Lung (tissue), 12 donors: Measurements from ENCODE around the gene SFT2D3. TPM values are rescaled to one million over a fixed set of nuclear protein-coding genes. Genes with fewer than 3 reads are reported as not detected.

Experiments
- ATAC-seq: fragments of 200-7000 bp; cut with Tn5 transposase; one replicate; pipeline ENCODE4 v1.9.1; 2020; ENCODE audit warnings: moderate number of reproducible peaks; ENCODE audit not compliant: insufficient read depth, low FRiP score
- DNase-seq, 3 donors: peaks; one replicate each; pipeline ENCODE4 v3.0.0-alpha.2; 2013 to 2017
- H3K27ac ChIP-seq, 2 donors: one replicate each; pipeline ENCODE4 v1.5.1; 2013; ENCODE audit warnings: mild to moderate bottlenecking in 2 of 2, moderate library complexity in 2 of 2, control low read depth in 1 of 2, inconsistent platforms in 1 of 2, low read depth in 1 of 2, low read length in 1 of 2
- H3K27me3 ChIP-seq, 3 donors: one replicate each; pipeline ENCODE4 v1.5.1; 2013; ENCODE audit warnings: low read length in 2 of 3; ENCODE audit not compliant: control insufficient read depth in 3 of 3, insufficient read depth in 3 of 3
- H3K36me3 ChIP-seq, 4 donors: one replicate each; pipeline ENCODE4 v1.5.1; 2013; ENCODE audit warnings: low read length in 4 of 4, mild to moderate bottlenecking in 1 of 4, moderate library complexity in 1 of 4; ENCODE audit not compliant: control insufficient read depth in 4 of 4, insufficient read depth in 4 of 4
- H3K4me1 ChIP-seq, 5 donors: one replicate each; pipeline ENCODE4 v1.5.1; 2013; ENCODE audit warnings: low read length in 5 of 5, mild to moderate bottlenecking in 2 of 5, moderate library complexity in 1 of 5; ENCODE audit not compliant: control insufficient read depth in 5 of 5, insufficient read depth in 5 of 5
- H3K4me3 ChIP-seq: one replicate; pipeline ENCODE4 v1.5.1; 2013; ENCODE audit warnings: mild to moderate bottlenecking, control low read depth, moderate library complexity
- H3K9ac ChIP-seq, 2 donors: one replicate each; pipeline ENCODE4 v1.5.1; 2013; ENCODE audit warnings: low read length in 2 of 2, control low read depth in 1 of 2; ENCODE audit not compliant: insufficient read depth in 1 of 2
- H3K9me3 ChIP-seq, 4 donors: one replicate each; pipeline ENCODE4 v1.5.1; 2013; ENCODE audit warnings: low read length in 3 of 4, mild to moderate bottlenecking in 1 of 4, moderate library complexity in 1 of 4; ENCODE audit not compliant: control insufficient read depth in 4 of 4, insufficient read depth in 3 of 4
- WGBS, 2 donors: extraction: QIAGEN DNeasy Blood & Tissue Kit; methylation state at CpG; one replicate each; pipeline ENCODE4 v1.1.7; 2013; 5-methylcytosine and 5-hydroxymethylcytosine counted together
- polyA plus RNA-seq, 2 donors: library from polyadenylated mRNA; stranded (reverse); fragments of 200-250 nt; gene quantifications; one replicate each; pipeline ENCODE4 v1.2.1, GENCODE V29; 2013
- total RNA-seq, 2 donors: library from RNA; depleted of rRNA in 1 of 2; stranded (reverse); fragments of >200 nt in 1 of 2; gene quantifications; one replicate each; pipeline ENCODE4 v1.2.1, GENCODE V29; 2014 to 2021
- TF ChIP-seq, protein P1 (sequence below): IDR thresholded peaks from 2 replicates; pipeline ENCODE4 v1.5.1; 2012; ENCODE audit warnings: mild to moderate bottlenecking; ENCODE audit errors: control extremely low read depth, extremely low read depth
- donor health status: control.
- donor health status: control.
- donor health status: Bipolar disorder and iron deficiency.
- donor health status: healthy.
- donor health status: DM: yes; HTN: yes; CAD: no.

The SFT2D3 gene
- total and polyA plus RNA-seq, 4 donors = 5.0 to 11.0 (median 8.5) TPM

- H3K9ac ChIP-seq = no peak overlapping the region
- no peaks in the 10 kb centered on the region for H3K27me3 ChIP-seq
- ATAC-seq (no peak), DNase-seq (no peak)
- peak overlapping the region in 1 of 2 donors; percentile 87 for H3K27ac ChIP-seq
- H3K4me3 ChIP-seq = no peak overlapping the region
- H3K36me3 ChIP-seq = peaks cover 0 to 3% (median 0%) of the 10 kb centered on the region in 4 donors
- TF ChIP-seq, protein P1, sequence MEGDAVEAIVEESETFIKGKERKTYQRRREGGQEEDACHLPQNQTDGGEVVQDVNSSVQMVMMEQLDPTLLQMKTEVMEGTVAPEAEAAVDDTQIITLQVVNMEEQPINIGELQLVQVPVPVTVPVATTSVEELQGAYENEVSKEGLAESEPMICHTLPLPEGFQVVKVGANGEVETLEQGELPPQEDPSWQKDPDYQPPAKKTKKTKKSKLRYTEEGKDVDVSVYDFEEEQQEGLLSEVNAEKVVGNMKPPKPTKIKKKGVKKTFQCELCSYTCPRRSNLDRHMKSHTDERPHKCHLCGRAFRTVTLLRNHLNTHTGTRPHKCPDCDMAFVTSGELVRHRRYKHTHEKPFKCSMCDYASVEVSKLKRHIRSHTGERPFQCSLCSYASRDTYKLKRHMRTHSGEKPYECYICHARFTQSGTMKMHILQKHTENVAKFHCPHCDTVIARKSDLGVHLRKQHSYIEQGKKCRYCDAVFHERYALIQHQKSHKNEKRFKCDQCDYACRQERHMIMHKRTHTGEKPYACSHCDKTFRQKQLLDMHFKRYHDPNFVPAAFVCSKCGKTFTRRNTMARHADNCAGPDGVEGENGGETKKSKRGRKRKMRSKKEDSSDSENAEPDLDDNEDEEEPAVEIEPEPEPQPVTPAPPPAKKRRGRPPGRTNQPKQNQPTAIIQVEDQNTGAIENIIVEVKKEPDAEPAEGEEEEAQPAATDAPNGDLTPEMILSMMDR = no peak
- H3K9me3 ChIP-seq = no peaks in the 10 kb centered on the region
- H3K4me1 ChIP-seq = peaks cover 0 to 15% (median 13%) of the 10 kb centered on the region in 5 donors
- 66 to 85% methylated on average over 6 of the region's 6 CpGs for WGBS, 2 donors
Observed at GRCh38 chr2:127733113-127733815, 32.0 kb downstream of the SFT2D3 start.

- no peaks in the 10 kb centered on the region for H3K27me3 ChIP-seq
- H3K4me3 ChIP-seq = no peak overlapping the region
- ATAC-seq = no peak
- DNase-seq = peak in 2 of 3 donors; percentile 15 to 30
- no peaks in the 10 kb centered on the region for H3K9me3 ChIP-seq
- TF ChIP-seq, protein P1 = no peak
- peak overlapping the region in 1 of 2 donors; percentile 87 for H3K27ac ChIP-seq
- 46 to 69% methylated on average over 5 of the region's 5 CpGs for WGBS, 2 donors
- peaks cover 0 to 15% (median 12%) of the 10 kb centered on the region in 5 donors for H3K4me1 ChIP-seq
- peak overlapping the region in 1 of 2 donors; percentile 71 for H3K9ac ChIP-seq
- peaks cover 0 to 3% (median 0%) of the 10 kb centered on the region in 4 donors for H3K36me3 ChIP-seq
Observed at GRCh38 chr2:127733816-127734537, 32.7 kb downstream of the SFT2D3 start.

- WGBS, 2 donors = 70 to 87% methylated on average over 2 of the region's 2 CpGs
- ATAC-seq (no peak), DNase-seq (peak; percentile 37 to 65 (median 43))
- H3K27me3 ChIP-seq = no peaks in the 10 kb centered on the region
- H3K4me1 ChIP-seq = peaks cover 0 to 15% (median 8%) of the 10 kb centered on the region in 5 donors
- H3K27ac ChIP-seq = peak overlapping the region; percentile 40 to 64
- peak overlapping the region in 1 of 2 donors; percentile 0 for H3K9ac ChIP-seq
- H3K9me3 ChIP-seq = no peaks in the 10 kb centered on the region
- H3K4me3 ChIP-seq = no peak overlapping the region
- TF ChIP-seq, protein P1 = no peak
- H3K36me3 ChIP-seq = peaks cover 0 to 3% (median 0%) of the 10 kb centered on the region in 4 donors
Observed at GRCh38 chr2:127735044-127735443, 33.7 kb downstream of the SFT2D3 start.
